ENCODE results near the gene ADCY9.

GRCh38 chr16:3924763-3925162 is 191.5 kb downstream of the ADCY9 start:
- no peak for TF ChIP-seq CTCF (IDR thresholded peaks at IDR 0.05)
- no peak for TF ChIP-seq POLR2A (IDR thresholded peaks at IDR 0.05)

All from esophagus squamous epithelium (tissue), 4 donors.